ENCODE results near the gene SYT12. TPM values are rescaled to one million over a fixed set of nuclear protein-coding genes. Genes with fewer than 3 reads are reported as not detected.

Gene SYT12
- total and polyA plus RNA-seq, 2 of the 13 experiments (the other 11 are each of a cell fraction or from before 2014, with no cell fraction given), result 0.01 to 0.02 TPM

DNA sequence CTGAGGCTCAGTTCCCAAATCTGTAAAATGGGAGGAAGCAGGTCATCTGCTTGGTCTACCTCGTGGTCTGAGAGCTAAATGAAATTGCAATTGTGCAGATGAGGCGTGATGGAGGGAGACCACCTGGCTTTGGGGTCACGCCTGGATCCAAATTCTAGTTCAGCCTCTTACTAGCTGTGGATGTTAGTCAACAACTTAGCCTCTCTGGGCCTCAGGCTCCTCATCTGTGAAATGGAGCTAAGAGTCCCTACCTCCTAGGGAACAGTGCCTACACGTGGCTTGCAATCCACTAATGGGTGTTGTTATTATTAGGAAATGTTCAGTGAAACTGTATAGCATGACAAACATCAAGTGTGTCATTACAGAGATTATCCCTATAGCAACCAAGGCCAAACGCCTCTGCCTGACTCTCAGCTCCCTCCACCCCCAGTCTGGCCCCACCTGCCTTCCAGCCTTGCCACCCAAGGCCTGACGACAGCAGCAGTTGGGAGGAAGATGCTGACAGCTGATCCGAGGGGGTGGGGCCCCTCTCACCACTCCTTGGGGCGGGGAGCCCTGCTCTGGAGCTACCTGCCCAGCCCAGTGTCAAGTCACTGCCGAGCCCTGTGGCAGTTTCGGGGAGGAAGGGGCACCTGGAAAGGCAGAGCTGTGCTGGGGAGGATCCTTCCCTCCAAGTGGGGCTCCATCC lies 32.0 kb downstream of the SYT12 start (continued):
- TF ChIP-seq BRD4 (CRISPR knock-in tag; IDR thresholded peaks at IDR 0.05), result no peak
- no peak for TF ChIP-seq RARG (CRISPR knock-in tag; IDR thresholded peaks at IDR 0.05; ENCODE audit: low read depth)
- TF ChIP-seq ZKSCAN1 (IDR thresholded peaks at IDR 0.05; ENCODE audit: low read length), result no peak
- TF ChIP-seq, protein P1, sequence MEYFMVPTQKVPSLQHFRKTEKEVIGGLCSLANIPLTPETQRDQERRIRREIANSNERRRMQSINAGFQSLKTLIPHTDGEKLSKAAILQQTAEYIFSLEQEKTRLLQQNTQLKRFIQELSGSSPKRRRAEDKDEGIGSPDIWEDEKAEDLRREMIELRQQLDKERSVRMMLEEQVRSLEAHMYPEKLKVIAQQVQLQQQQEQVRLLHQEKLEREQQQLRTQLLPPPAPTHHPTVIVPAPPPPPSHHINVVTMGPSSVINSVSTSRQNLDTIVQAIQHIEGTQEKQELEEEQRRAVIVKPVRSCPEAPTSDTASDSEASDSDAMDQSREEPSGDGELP (IDR thresholded peaks at IDR 0.05; ENCODE audit: borderline replicate concordance, low read depth), result peak; percentile 93; the same call in 1 of the 2 replicates
- no peak for TF ChIP-seq ELF1 (CRISPR knock-in tag; IDR thresholded peaks at IDR 0.05)
- no peak for TF ChIP-seq SYNCRIP (IDR thresholded peaks at IDR 0.05; ENCODE audit: insufficient read depth, low read depth, low read length)
- TF ChIP-seq SOX5 (CRISPR knock-in tag; IDR thresholded peaks at IDR 0.05; ENCODE audit: borderline replicate concordance), result peak; percentile 82
- TF ChIP-seq, protein P2, sequence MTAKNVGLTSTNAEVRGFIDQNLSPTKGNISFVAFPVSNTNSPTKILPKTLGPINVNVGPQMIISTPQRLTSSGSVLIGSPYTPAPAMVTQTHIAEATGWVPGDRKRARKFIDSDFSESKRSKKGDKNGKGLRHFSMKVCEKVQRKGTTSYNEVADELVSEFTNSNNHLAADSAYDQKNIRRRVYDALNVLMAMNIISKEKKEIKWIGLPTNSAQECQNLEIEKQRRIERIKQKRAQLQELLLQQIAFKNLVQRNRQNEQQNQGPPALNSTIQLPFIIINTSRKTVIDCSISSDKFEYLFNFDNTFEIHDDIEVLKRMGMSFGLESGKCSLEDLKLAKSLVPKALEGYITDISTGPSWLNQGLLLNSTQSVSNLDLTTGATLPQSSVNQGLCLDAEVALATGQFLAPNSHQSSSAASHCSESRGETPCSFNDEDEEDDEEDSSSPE (CRISPR knock-in tag; IDR thresholded peaks at IDR 0.05), result no peak
- peak; percentile 83 for TF ChIP-seq HDAC1 (CRISPR knock-in tag; IDR thresholded peaks at IDR 0.05)
- TF ChIP-seq ZNF792 (CRISPR knock-in tag; IDR thresholded peaks at IDR 0.05), result peak; percentile 76
- TF ChIP-seq, protein P3, sequence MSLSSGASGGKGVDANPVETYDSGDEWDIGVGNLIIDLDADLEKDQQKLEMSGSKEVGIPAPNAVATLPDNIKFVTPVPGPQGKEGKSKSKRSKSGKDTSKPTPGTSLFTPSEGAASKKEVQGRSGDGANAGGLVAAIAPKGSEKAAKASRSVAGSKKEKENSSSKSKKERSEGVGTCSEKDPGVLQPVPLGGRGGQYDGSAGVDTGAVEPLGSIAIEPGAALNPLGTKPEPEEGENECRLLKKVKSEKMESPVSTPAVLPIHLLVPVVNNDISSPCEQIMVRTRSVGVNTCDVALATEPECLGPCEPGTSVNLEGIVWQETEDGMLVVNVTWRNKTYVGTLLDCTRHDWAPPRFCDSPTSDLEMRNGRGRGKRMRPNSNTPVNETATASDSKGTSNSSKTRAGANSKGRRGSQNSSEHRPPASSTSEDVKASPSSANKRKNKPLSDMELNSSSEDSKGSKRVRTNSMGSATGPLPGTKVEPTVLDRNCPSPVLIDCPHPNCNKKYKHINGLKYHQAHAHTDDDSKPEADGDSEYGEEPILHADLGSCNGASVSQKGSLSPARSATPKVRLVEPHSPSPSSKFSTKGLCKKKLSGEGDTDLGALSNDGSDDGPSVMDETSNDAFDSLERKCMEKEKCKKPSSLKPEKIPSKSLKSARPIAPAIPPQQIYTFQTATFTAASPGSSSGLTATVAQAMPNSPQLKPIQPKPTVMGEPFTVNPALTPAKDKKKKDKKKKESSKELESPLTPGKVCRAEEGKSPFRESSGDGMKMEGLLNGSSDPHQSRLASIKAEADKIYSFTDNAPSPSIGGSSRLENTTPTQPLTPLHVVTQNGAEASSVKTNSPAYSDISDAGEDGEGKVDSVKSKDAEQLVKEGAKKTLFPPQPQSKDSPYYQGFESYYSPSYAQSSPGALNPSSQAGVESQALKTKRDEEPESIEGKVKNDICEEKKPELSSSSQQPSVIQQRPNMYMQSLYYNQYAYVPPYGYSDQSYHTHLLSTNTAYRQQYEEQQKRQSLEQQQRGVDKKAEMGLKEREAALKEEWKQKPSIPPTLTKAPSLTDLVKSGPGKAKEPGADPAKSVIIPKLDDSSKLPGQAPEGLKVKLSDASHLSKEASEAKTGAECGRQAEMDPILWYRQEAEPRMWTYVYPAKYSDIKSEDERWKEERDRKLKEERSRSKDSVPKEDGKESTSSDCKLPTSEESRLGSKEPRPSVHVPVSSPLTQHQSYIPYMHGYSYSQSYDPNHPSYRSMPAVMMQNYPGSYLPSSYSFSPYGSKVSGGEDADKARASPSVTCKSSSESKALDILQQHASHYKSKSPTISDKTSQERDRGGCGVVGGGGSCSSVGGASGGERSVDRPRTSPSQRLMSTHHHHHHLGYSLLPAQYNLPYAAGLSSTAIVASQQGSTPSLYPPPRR (CRISPR knock-in tag; IDR thresholded peaks at IDR 0.05; ENCODE audit: borderline replicate concordance), result peak; percentile 48; the same call in 1 of the 2 replicates
- peak; percentile 65; the same call in 1 of the 2 replicates for TF ChIP-seq ZNF335 (CRISPR knock-in tag; IDR thresholded peaks at IDR 0.05)
- TF ChIP-seq, protein P4, sequence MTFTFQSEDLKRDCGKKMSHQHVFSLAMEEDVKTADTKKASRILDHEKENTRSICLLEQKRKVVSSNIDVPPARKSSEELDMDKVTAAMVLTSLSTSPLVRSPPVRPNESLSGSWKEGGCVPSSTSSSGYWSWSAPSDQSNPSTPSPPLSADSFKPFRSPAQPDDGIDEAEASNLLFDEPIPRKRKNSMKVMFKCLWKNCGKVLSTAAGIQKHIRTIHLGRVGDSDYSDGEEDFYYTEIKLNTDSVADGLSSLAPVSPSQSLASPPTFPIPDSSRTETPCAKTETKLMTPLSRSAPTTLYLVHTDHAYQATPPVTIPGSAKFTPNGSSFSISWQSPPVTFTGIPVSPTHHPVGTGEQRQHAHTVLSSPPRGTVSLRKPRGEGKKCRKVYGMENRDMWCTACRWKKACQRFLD (CRISPR knock-in tag; IDR thresholded peaks at IDR 0.05; ENCODE audit: borderline replicate concordance), result no peak
- no peak for TF ChIP-seq PRMT3 (CRISPR knock-in tag; IDR thresholded peaks at IDR 0.05; ENCODE audit: borderline replicate concordance, low read depth)
- no peak for TF ChIP-seq SMARCE1 (IDR thresholded peaks at IDR 0.05; ENCODE audit: borderline replicate concordance)
- no peak for TF ChIP-seq ZC3H13 (CRISPR knock-in tag; IDR thresholded peaks at IDR 0.05)
- no peak for TF ChIP-seq TCF12 (IDR thresholded peaks at IDR 0.05)
- no peak for TF ChIP-seq TCF12 (CRISPR knock-in tag; IDR thresholded peaks at IDR 0.05)
- TF ChIP-seq BCL6 (CRISPR knock-in tag; IDR thresholded peaks at IDR 0.05), result peak; percentile 71
- TF ChIP-seq ISX (CRISPR knock-in tag; conservative IDR thresholded peaks at IDR 0.05), result no peak
- 0 out of 2 replicates have a peak, but pooled peaks have one; percentile 24 for TF ChIP-seq JUN (CRISPR knock-in tag; IDR thresholded peaks at IDR 0.05)
- TF ChIP-seq CREB1 (IDR thresholded peaks at IDR 0.05), result peak; percentile 15; the same call in 1 of the 2 replicates
- peak; percentile 48; the same call in 1 of the 2 replicates for TF ChIP-seq CREB1 (CRISPR knock-in tag; IDR thresholded peaks at IDR 0.05)
- TF ChIP-seq GATAD2A (CRISPR knock-in tag; IDR thresholded peaks at IDR 0.05), result peak; percentile 55
- TF ChIP-seq IRF2 (CRISPR knock-in tag; IDR thresholded peaks at IDR 0.05), result no peak; the same call in 1 of the 2 replicates

All from HepG2 (cell line).